WI38 (cell line): ENCODE results near the gene FICD.

Source experiments
- H3K4me3 ChIP-seq: 2 replicates; pipeline ENCODE4 v1.5.1; 2011; ENCODE audit warnings: low read depth, mild to moderate bottlenecking, control low read depth, low read length
- TF ChIP-seq, protein P1 (sequence below): IDR thresholded peaks from 2 replicates; pipeline ENCODE4 v1.5.1; 2012; ENCODE audit warnings: low read depth, mild to moderate bottlenecking, control low read depth, low read length

Gene FICD

DNA sequence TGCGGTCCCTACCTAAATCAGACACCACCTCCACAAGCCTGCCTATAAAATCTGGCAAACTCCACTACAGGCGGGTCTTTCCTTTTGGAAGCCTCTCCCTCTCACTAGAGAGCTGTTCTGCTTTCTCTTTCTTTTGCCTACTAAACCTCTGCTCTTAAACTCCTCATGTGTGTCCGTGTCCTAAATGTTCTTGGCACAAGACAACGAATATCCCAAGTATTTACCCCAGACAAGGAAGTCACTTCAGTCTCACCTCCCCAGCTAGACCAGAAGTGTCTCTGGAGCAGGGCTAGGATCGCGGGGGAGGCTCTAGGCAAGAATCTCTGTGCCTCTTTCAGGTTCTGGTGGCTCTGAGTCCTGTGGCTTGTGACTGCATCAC lies 37.2 kb upstream of the FICD start:
- H3K4me3 ChIP-seq = no peak overlapping the region
- TF ChIP-seq, protein P1, sequence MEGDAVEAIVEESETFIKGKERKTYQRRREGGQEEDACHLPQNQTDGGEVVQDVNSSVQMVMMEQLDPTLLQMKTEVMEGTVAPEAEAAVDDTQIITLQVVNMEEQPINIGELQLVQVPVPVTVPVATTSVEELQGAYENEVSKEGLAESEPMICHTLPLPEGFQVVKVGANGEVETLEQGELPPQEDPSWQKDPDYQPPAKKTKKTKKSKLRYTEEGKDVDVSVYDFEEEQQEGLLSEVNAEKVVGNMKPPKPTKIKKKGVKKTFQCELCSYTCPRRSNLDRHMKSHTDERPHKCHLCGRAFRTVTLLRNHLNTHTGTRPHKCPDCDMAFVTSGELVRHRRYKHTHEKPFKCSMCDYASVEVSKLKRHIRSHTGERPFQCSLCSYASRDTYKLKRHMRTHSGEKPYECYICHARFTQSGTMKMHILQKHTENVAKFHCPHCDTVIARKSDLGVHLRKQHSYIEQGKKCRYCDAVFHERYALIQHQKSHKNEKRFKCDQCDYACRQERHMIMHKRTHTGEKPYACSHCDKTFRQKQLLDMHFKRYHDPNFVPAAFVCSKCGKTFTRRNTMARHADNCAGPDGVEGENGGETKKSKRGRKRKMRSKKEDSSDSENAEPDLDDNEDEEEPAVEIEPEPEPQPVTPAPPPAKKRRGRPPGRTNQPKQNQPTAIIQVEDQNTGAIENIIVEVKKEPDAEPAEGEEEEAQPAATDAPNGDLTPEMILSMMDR = no peak

DNA sequence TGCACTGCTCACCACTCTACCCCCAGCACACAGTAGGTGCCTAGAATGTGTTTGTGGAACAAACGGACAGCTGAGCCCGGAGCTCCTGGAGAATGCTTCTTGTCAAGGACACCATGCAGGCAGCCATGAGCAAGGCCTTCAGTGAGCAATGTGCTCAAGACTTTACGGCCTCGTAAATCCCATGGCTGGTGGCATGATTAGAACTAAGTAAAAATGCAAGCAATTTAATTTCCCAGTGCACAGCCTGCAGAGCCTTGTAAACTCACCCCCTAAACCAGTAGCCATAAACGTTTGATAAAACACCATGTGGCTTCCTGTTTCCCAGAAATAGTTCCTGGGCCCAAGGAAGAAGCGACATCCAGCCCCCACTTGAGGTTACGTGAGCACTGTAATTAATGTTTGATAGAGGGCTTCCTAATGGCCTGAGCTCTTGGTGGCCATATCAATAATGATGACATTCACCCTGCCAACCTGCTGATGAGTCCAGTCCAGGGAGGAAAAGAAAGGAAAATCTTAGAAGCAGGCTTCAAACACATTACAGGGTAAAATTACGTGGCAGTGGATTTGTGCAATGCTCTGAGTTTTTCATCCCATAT lies 36.4 kb upstream of the FICD start:
- H3K4me3 ChIP-seq = no peak overlapping the region
- TF ChIP-seq, protein P1 = no peak

DNA sequence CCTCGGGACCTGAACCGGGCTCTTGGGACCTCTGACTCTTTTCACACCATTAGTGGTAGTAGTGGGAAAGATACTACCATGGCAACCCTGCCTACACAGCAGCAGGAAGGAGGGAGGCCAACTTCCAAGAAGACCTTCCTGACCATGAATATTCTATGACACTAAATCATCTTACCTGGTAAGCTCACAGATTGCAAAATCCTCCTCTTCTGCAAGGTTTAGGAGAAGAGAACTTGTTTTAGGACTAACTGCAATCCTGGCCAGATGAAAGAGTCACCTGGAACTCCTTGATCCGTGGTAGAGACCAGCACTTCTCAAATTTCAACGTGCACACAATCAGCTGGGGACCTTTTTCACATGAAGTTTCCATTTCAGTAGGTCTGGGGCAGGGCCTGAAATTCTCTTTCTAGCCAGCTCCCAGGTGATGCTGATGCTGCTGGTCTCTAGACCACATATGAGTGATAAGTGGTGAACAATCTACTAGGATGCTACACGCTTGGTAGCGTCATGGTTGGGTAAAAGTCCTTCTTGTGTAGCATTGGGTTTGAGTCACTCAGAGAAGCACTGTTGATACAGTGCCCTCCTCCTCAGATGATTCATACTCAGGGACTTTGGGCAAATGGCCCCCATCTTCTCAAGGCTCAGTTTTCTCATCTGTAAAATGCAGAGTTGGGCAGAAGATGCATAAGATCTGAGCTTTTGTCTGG lies 35.6 kb upstream of the FICD start:
- H3K4me3 ChIP-seq = no peak overlapping the region
- TF ChIP-seq, protein P1 = no peak

DNA sequence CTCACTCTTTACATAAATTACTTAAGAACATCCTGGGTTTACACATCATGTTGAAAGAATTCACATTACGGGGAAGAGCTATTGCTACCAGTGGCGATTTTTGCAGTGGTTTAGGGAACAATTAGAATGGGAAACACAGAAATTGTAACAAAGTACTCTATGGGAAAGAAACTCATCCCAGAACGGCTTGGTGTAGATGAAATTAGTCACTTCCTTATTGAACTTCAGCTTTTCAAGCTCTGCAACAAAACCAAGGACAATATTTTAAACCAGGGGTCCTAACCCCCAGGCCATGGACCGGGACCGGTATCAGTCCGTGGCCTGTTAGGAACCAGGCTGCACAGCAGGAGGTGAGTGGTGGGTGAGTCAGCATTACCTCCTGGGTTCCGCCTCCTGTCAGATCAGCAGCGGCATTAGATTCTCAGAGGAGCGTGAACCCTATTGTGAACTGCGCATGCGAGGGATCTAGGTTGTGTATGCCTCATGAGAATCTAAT lies 32.3 kb upstream of the FICD start:
- TF ChIP-seq, protein P1 = no peak
- H3K4me3 ChIP-seq = no peak overlapping the region

DNA sequence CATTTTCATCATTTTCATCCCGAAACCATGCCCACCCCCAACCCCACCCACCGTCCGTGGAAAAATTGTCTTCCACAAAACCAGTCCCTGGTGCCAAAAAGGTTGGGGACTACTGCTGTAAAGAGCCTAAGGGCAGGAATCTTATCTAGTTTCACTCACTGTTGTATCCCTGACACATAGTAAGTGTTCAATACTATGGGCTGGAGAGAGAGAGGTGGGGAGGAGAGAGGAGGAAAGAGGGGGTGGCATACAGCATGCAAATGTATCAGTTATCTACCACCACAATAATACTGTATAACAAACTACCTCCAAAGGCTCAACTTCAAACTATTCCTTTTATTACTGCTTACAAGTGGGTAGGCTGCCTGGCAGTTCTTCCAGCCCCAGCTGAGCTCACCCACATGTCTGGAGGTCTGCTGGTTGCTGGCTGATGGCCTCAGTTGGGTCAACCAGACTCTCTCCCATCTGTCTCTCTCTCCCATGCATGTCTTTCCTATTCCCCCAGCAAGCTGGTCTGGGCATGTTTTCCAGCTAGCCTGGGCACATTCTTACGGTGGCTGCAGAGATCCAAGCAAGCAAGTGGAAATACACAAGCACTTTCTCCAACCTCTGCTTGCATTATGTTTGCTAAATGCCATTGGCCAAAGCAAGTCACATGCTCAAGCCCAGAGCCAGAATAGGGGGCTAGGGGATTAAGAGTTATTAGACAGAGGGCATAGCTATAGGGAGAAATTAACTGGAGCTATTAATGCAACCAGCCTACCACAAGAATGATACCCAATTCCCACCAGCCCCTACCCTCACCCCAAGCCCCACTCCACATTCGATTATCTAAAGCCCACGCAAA lies 31.6 kb upstream of the FICD start:
- TF ChIP-seq, protein P1 = no peak
- no peak overlapping the region for H3K4me3 ChIP-seq

DNA sequence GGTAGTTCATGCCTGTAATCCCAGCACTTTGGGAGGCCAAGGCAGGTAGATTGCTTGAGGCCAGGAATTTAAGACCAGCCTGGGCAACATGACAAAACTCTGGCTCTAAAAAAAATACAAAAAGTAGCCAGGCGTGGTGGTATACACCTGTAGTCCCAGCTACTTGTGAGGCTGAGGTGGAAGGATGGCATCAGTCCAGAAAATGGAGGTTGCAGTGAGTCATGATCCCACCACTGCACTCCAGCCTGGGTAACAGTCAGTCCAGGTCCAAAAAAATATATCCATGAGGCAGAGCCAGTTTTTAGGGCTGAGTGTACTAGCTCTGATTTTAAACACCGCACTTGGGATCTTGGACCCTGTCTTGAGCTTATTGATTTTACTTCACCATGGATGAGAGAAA lies 30.6 kb upstream of the FICD start:
- TF ChIP-seq, protein P1 = no peak

More for the DNA sequence above, 30.6 kb upstream of the FICD start:
- no peak overlapping the region for H3K4me3 ChIP-seq
